ENCODE data around the gene C2orf68. TPM values are rescaled to one million over a fixed set of nuclear protein-coding genes. Genes with fewer than 3 reads are reported as not detected.
A peak's percentile ranks its signal among the peaks of the same experiment; 100 is the strongest.

Gene C2orf68
- total and polyA plus RNA-seq, 4 donors = 7.6 to 20.9 (median 11.6) TPM

DNA sequence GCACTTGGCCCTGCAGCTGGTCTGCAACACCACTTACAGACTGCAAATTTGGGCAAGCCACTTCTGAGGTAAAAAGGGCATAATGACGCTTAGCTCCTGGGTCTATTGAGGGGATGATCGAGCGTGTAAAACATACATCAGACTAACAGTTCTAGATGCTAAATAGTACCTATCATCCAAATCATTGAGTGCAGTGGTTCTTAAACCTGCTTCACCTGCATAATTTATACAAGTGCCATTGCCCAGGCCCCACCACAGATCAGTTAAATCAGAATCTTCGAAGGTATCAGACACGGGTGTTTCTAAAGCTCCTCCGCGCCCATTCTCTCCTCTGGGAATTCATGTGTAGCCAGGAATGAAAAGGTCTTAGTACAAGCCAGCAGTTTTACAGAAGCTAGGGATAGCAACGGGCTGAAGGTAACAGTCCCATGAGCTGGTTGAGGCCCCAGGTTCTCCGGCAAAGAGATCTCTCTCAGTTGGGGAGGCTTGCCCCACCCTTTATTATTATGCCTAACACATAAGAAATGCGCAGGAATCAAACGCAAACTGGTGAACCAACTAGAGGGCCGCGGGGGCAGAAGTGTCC lies 17.1 kb downstream of the C2orf68 start:
- peaks cover 3 to 15% (median 6%) of the 10 kb centered on the region in 4 donors for H3K36me3 ChIP-seq (ENCODE audit: control insufficient read depth in 4 of 4, insufficient read depth in 3 of 4, low read depth in 1 of 4, low read length in 3 of 4)
- H3K4me1 ChIP-seq (ENCODE audit: control insufficient read depth in 4 of 4, insufficient read depth in 4 of 4, low read length in 3 of 4) = peaks cover 14 to 57% (median 46%) of the 10 kb centered on the region in 4 donors
- peak overlapping the region; percentile 60 to 78 for H3K9ac ChIP-seq (ENCODE audit: low read depth in 1 of 2, low read length in 2 of 2)
- H3K27ac ChIP-seq (ENCODE audit: low read depth in 1 of 2, low read length in 2 of 2) = peak overlapping the region; percentile 84 to 89
- no peaks in the 10 kb centered on the region for H3K9me3 ChIP-seq (ENCODE audit: control insufficient read depth in 4 of 4, low read length in 3 of 4)
- no peak for TF ChIP-seq JUND (IDR thresholded peaks at IDR 0.05)
- TF ChIP-seq, protein P1, sequence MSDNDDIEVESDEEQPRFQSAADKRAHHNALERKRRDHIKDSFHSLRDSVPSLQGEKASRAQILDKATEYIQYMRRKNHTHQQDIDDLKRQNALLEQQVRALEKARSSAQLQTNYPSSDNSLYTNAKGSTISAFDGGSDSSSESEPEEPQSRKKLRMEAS (IDR thresholded peaks at IDR 0.05) = no peak
- TF ChIP-seq FOXA1 (IDR thresholded peaks at IDR 0.05) = no peak
- no peak for TF ChIP-seq HNF4G (IDR thresholded peaks at IDR 0.05)
- no peak for TF ChIP-seq NR2F2 (IDR thresholded peaks at IDR 0.05)
- no peak for TF ChIP-seq HNF4A (conservative IDR thresholded peaks at IDR 0.05)
- no peak for TF ChIP-seq RXRA (IDR thresholded peaks at IDR 0.05)
- TF ChIP-seq FOXA2 (IDR thresholded peaks at IDR 0.05) = no peak
- TF ChIP-seq, protein P2, sequence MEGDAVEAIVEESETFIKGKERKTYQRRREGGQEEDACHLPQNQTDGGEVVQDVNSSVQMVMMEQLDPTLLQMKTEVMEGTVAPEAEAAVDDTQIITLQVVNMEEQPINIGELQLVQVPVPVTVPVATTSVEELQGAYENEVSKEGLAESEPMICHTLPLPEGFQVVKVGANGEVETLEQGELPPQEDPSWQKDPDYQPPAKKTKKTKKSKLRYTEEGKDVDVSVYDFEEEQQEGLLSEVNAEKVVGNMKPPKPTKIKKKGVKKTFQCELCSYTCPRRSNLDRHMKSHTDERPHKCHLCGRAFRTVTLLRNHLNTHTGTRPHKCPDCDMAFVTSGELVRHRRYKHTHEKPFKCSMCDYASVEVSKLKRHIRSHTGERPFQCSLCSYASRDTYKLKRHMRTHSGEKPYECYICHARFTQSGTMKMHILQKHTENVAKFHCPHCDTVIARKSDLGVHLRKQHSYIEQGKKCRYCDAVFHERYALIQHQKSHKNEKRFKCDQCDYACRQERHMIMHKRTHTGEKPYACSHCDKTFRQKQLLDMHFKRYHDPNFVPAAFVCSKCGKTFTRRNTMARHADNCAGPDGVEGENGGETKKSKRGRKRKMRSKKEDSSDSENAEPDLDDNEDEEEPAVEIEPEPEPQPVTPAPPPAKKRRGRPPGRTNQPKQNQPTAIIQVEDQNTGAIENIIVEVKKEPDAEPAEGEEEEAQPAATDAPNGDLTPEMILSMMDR (IDR thresholded peaks at IDR 0.05; ENCODE audit: low read depth, low read length, missing input control) = no peak
- TF ChIP-seq GABPA (IDR thresholded peaks at IDR 0.05 in 1 of 2, conservative IDR thresholded peaks at IDR 0.05 in 1 of 2) = no peak
- TF ChIP-seq RAD21 (IDR thresholded peaks at IDR 0.05) = no peak
- TF ChIP-seq SP1 (IDR thresholded peaks at IDR 0.05) = no peak
- TF ChIP-seq, protein P3, sequence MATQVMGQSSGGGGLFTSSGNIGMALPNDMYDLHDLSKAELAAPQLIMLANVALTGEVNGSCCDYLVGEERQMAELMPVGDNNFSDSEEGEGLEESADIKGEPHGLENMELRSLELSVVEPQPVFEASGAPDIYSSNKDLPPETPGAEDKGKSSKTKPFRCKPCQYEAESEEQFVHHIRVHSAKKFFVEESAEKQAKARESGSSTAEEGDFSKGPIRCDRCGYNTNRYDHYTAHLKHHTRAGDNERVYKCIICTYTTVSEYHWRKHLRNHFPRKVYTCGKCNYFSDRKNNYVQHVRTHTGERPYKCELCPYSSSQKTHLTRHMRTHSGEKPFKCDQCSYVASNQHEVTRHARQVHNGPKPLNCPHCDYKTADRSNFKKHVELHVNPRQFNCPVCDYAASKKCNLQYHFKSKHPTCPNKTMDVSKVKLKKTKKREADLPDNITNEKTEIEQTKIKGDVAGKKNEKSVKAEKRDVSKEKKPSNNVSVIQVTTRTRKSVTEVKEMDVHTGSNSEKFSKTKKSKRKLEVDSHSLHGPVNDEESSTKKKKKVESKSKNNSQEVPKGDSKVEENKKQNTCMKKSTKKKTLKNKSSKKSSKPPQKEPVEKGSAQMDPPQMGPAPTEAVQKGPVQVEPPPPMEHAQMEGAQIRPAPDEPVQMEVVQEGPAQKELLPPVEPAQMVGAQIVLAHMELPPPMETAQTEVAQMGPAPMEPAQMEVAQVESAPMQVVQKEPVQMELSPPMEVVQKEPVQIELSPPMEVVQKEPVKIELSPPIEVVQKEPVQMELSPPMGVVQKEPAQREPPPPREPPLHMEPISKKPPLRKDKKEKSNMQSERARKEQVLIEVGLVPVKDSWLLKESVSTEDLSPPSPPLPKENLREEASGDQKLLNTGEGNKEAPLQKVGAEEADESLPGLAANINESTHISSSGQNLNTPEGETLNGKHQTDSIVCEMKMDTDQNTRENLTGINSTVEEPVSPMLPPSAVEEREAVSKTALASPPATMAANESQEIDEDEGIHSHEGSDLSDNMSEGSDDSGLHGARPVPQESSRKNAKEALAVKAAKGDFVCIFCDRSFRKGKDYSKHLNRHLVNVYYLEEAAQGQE (IDR thresholded peaks at IDR 0.05) = no peak
- TF ChIP-seq, protein P4, sequence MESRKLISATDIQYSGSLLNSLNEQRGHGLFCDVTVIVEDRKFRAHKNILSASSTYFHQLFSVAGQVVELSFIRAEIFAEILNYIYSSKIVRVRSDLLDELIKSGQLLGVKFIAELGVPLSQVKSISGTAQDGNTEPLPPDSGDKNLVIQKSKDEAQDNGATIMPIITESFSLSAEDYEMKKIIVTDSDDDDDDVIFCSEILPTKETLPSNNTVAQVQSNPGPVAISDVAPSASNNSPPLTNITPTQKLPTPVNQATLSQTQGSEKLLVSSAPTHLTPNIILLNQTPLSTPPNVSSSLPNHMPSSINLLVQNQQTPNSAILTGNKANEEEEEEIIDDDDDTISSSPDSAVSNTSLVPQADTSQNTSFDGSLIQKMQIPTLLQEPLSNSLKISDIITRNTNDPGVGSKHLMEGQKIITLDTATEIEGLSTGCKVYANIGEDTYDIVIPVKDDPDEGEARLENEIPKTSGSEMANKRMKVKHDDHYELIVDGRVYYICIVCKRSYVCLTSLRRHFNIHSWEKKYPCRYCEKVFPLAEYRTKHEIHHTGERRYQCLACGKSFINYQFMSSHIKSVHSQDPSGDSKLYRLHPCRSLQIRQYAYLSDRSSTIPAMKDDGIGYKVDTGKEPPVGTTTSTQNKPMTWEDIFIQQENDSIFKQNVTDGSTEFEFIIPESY (IDR thresholded peaks at IDR 0.05) = no peak
- DNase-seq (ENCODE audit: low spot score) = no peak
- no peaks in the 10 kb centered on the region for H3K27me3 ChIP-seq (ENCODE audit: control insufficient read depth in 4 of 4, insufficient read depth in 4 of 4, low read length in 3 of 4)
- peak overlapping the region; percentile 77 to 91 (median 87) for H3K4me3 ChIP-seq (ENCODE audit: low read depth in 1 of 3, low read length in 3 of 3)
- 21% methylated on average over 13 of the region's 13 CpGs for WGBS

DNA sequence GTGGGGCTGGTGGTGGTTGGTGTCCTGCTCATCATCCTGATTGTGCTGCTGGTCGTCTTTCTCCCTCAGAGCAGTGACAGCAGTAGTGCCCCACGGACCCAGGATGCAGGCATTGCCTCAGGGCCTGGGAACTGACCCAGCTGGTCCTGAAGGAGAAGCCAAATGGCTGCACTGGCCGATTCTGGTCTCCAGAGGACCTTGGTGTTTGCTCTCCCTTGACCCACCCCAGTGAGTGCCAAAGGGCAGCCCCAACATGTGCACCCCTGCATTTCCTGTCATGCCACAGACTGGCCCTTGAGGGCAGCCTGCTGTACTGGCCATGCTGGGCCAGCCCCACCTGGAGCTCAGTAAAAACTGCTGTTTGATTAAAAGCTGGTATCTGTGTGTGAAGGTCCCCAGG lies 18.8 kb downstream of the C2orf68 start:
- H3K4me1 ChIP-seq (ENCODE audit: control insufficient read depth in 4 of 4, insufficient read depth in 4 of 4, low read length in 3 of 4) = peaks cover 11 to 56% (median 39%) of the 10 kb centered on the region in 4 donors
- no peak overlapping the region for H3K27ac ChIP-seq (ENCODE audit: low read depth in 1 of 2, low read length in 2 of 2)
- no peak overlapping the region for H3K4me3 ChIP-seq (ENCODE audit: low read depth in 1 of 3, low read length in 3 of 3)
- no peaks in the 10 kb centered on the region for H3K27me3 ChIP-seq (ENCODE audit: control insufficient read depth in 4 of 4, insufficient read depth in 4 of 4, low read length in 3 of 4)
- DNase-seq (ENCODE audit: low spot score) = no peak
- H3K9ac ChIP-seq (ENCODE audit: low read depth in 1 of 2, low read length in 2 of 2) = no peak overlapping the region
- H3K36me3 ChIP-seq (ENCODE audit: control insufficient read depth in 4 of 4, insufficient read depth in 3 of 4, low read depth in 1 of 4, low read length in 3 of 4) = peaks cover 0 to 4% (median 3%) of the 10 kb centered on the region in 4 donors
- 45% methylated on average over 3 of the region's 3 CpGs for WGBS
- no peaks in the 10 kb centered on the region for H3K9me3 ChIP-seq (ENCODE audit: control insufficient read depth in 4 of 4, low read length in 3 of 4)
- no peak for TF ChIP-seq NR2F2 (IDR thresholded peaks at IDR 0.05)
- TF ChIP-seq HNF4G (IDR thresholded peaks at IDR 0.05) = no peak
- TF ChIP-seq RXRA (IDR thresholded peaks at IDR 0.05) = no peak
- TF ChIP-seq, protein P5, sequence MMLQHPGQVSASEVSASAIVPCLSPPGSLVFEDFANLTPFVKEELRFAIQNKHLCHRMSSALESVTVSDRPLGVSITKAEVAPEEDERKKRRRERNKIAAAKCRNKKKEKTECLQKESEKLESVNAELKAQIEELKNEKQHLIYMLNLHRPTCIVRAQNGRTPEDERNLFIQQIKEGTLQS (IDR thresholded peaks at IDR 0.05) = no peak
- no peak for TF ChIP-seq FOXA2 (IDR thresholded peaks at IDR 0.05)
- TF ChIP-seq, protein P1 (IDR thresholded peaks at IDR 0.05) = no peak
- TF ChIP-seq YY1 (IDR thresholded peaks at IDR 0.05) = no peak
- TF ChIP-seq FOXA1 (IDR thresholded peaks at IDR 0.05) = no peak
- TF ChIP-seq EGR1 (IDR thresholded peaks at IDR 0.05; ENCODE audit: low read depth in 2 of 2) = no peak
- TF ChIP-seq RAD21 (IDR thresholded peaks at IDR 0.05) = no peak
- TF ChIP-seq SP1 (IDR thresholded peaks at IDR 0.05) = no peak
- TF ChIP-seq JUND (IDR thresholded peaks at IDR 0.05) = no peak
- TF ChIP-seq, protein P3 (IDR thresholded peaks at IDR 0.05) = no peak
- no peak for TF ChIP-seq GABPA (IDR thresholded peaks at IDR 0.05 in 1 of 2, conservative IDR thresholded peaks at IDR 0.05 in 1 of 2)

Measured in liver (tissue), 9 donors.